ENCODE data around the gene PARP4.
"Not testable (repeated sequence)": the region's sequence is repeated elsewhere in the genome, so short reads cannot be mapped to it uniquely, and the experiment has no call there.

The PARP4 gene

GRCh38 chr13:24443366-24443765 lies 69.2 kb downstream of the PARP4 start:
- no peaks in the 10 kb centered on the region for H3K9me3 Mint-ChIP-seq (ENCODE audit: low read depth)
- H3K27ac Mint-ChIP-seq = no peak overlapping the region
- no peaks in the 10 kb centered on the region for H3K4me1 Mint-ChIP-seq (ENCODE audit: low read depth)
- no peaks in the 10 kb centered on the region for H3K27me3 Mint-ChIP-seq
- H3K36me3 Mint-ChIP-seq = peaks cover 26% of the 10 kb centered on the region
- H3K4me3 Mint-ChIP-seq = no peak overlapping the region

- not testable (repeated sequence) for H3K9me3 Mint-ChIP-seq (ENCODE audit: low read depth); H3K4me3 Mint-ChIP-seq; H3K27ac Mint-ChIP-seq; H3K4me1 Mint-ChIP-seq (ENCODE audit: low read depth); H3K27me3 Mint-ChIP-seq
- peaks cover 16% of the 10 kb centered on the region for H3K36me3 Mint-ChIP-seq
Measured at GRCh38 chr13:24426045-24426444, 86.5 kb downstream of the PARP4 start.

- not testable (repeated sequence) for H3K4me1 Mint-ChIP-seq (ENCODE audit: low read depth); H3K4me3 Mint-ChIP-seq; H3K9me3 Mint-ChIP-seq (ENCODE audit: low read depth); H3K27me3 Mint-ChIP-seq; H3K27ac Mint-ChIP-seq
- peaks cover 17% of the 10 kb centered on the region for H3K36me3 Mint-ChIP-seq
Measured at GRCh38 chr13:24419668-24420067, 92.9 kb downstream of the PARP4 start.

GRCh38 chr13:24407844-24408243 lies 104.7 kb downstream of the PARP4 start:
- Mint-ChIP-seq H3K27ac (no peak overlapping the region), H3K4me1 (ENCODE audit: low read depth) (no peaks in the 10 kb centered on the region), H3K27me3 (no peaks in the 10 kb centered on the region), H3K36me3 (no peaks in the 10 kb centered on the region), H3K9me3 (ENCODE audit: low read depth) (no peaks in the 10 kb centered on the region), H3K4me3 (no peak overlapping the region)

DNA sequence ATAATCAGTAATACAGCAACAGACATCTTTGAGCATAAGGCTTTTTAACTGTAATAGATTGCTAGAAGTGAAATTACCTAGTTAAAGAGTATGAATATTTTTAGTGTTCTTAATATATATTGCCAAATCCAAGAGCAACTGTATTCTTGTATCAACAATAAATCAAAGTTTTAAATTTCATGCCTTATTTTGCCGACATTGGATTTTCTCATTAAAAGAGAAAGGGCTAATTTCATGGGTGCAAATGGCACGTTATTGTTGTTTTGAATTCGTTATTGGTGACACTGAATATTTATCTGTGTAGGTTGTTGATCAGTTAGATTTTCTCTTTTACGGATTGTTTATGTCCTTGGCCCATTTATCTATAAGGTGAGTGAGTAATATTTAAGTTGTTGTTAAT lies 106.1 kb downstream of the PARP4 start:
- Mint-ChIP-seq H3K4me1 (ENCODE audit: low read depth) (no peaks in the 10 kb centered on the region), H3K27me3 (no peaks in the 10 kb centered on the region), H3K4me3 (no peak overlapping the region), H3K27ac (no peak overlapping the region), H3K36me3 (no peaks in the 10 kb centered on the region), H3K9me3 (ENCODE audit: low read depth) (no peaks in the 10 kb centered on the region)

DNA sequence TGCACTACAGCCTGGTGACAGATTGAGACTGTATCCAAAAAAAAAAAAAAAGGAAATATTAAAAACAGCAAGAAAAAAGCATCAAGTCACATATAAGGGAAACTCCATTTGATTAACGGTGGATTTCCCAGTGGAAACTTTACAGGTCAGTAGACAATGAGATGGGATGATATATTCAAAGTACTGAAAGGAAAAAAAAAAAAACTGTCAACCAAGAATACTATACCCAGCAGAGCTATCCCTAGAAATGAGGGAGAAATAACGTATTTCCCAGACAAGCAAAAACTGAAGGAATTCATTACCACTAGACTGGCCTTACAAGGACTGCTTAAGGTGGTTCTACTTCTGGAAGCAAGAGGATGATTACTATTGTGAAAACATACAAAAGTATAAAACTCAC lies 115.8 kb downstream of the PARP4 start:
- H3K4me3 Mint-ChIP-seq = no peak overlapping the region
- peaks cover 9% of the 10 kb centered on the region for H3K9me3 Mint-ChIP-seq (ENCODE audit: low read depth)
- H3K27me3 Mint-ChIP-seq = no peaks in the 10 kb centered on the region
- no peaks in the 10 kb centered on the region for H3K4me1 Mint-ChIP-seq (ENCODE audit: low read depth)
- peaks cover 4% of the 10 kb centered on the region for H3K36me3 Mint-ChIP-seq
- H3K27ac Mint-ChIP-seq = no peak overlapping the region

DNA sequence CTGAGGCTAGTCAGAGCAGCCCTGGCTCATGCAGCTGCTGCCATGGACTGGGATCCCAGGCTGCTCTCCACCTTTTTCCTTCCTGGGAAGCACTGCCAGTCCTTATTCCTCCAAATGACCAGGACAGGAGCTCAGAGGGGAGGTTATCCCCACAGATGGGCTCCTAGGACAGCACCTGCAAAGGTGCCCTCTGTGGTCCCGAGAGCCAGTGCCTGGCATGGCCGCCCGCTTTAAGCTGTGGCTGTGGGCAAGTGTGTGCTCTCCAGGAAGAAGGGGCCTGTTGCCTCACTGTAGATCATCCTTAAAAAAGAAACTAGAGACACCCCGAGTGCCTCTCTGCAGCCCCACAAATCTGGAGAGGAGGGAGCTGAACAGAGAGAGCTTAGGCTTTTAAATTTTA lies 119.6 kb downstream of the PARP4 start:
- Mint-ChIP-seq H3K4me3 (no peak overlapping the region), H3K27ac (no peak overlapping the region)

DNA sequence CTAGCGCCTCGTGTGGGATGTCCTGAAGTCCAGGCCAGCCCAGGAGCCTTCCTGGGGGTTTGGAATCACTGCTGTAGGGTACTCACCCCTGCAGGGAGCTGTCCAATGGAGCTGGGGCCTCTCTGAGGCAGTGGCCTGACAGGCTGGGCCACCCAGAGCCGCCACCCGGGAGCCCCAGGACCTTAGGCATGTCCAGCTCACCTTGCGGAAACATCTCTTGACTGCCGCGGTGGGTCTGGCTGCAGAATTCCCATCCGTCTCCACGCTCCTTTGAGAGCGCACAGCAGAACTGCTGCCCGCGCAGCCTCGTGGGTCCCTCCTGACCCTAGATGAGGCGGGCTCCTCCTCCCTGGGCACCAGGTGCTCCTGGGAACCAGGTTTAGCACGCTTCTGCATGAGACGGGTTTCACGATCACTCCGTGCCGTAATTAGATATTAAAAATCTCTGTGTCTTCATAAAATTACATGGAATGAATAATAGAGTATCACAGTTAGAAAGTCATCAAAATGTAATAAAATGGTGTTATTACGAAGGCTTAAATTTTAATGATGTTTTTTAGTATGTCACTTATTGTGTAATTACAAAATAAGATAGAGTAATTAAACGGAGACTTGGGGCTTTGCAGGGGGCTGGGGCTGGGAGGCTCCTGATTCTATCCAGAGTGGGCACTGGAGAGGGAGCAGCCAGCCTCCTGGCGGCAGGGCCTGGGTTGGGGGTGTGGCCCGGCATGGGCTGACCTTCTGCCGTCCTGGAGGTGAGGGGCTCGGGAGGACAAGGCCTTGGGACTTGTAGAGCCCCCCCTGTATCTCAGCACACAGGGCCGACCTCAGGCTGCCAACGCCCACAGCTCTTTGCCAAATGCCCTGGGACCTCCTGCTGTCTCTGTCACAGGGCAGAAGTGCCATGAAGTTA lies 120.6 kb downstream of the PARP4 start:
- not testable (repeated sequence) for H3K4me3 Mint-ChIP-seq; H3K4me1 Mint-ChIP-seq (ENCODE audit: low read depth); H3K27ac Mint-ChIP-seq; H3K9me3 Mint-ChIP-seq (ENCODE audit: low read depth); H3K36me3 Mint-ChIP-seq; H3K27me3 Mint-ChIP-seq

More for the DNA sequence above, 119.6 kb downstream of the PARP4 start:
- Mint-ChIP-seq H3K9me3 (ENCODE audit: low read depth) (peaks cover 9% of the 10 kb centered on the region), H3K36me3 (peaks cover 4% of the 10 kb centered on the region), H3K27me3 (no peaks in the 10 kb centered on the region), H3K4me1 (ENCODE audit: low read depth) (no peaks in the 10 kb centered on the region)

DNA sequence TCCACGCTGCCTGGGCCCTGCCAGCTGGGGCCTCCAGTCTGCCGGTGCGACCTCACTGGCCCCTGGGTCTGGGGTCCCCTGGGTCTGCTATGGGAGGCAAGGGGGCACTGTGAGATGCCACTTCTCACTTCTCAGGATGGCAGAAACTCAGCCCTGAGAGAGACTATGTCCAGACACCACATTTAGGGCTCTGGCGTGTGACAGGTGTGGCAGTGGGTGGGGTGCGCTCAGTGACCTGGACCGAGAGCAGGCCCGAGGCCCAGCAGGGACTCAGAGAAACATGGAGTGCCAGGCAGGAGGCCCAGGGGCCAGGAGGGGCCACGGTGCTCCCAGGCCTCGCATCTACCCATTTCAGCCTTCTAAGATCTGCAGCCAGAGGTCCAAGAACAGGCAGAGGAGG lies 121.8 kb downstream of the PARP4 start:
- H3K4me1 Mint-ChIP-seq (ENCODE audit: low read depth); H3K4me3 Mint-ChIP-seq; H3K9me3 Mint-ChIP-seq (ENCODE audit: low read depth); H3K36me3 Mint-ChIP-seq; H3K27me3 Mint-ChIP-seq; H3K27ac Mint-ChIP-seq: not testable (repeated sequence)

- no peak overlapping the region for H3K27ac Mint-ChIP-seq
- no peaks in the 10 kb centered on the region for H3K36me3 Mint-ChIP-seq
- no peak overlapping the region for H3K4me3 Mint-ChIP-seq
- no peaks in the 10 kb centered on the region for H3K27me3 Mint-ChIP-seq
- H3K9me3 Mint-ChIP-seq (ENCODE audit: low read depth) = no peaks in the 10 kb centered on the region
- no peaks in the 10 kb centered on the region for H3K4me1 Mint-ChIP-seq (ENCODE audit: low read depth)
Measured at GRCh38 chr13:24389506-24389905, 123.1 kb downstream of the PARP4 start.

GRCh38 chr13:24388743-24389142 lies 123.8 kb downstream of the PARP4 start:
- H3K27ac Mint-ChIP-seq; H3K4me1 Mint-ChIP-seq (ENCODE audit: low read depth); H3K36me3 Mint-ChIP-seq; H3K27me3 Mint-ChIP-seq; H3K9me3 Mint-ChIP-seq (ENCODE audit: low read depth); H3K4me3 Mint-ChIP-seq: not testable (repeated sequence)

GRCh38 chr13:24386816-24387708 lies 125.5 kb downstream of the PARP4 start:
- H3K36me3 Mint-ChIP-seq = no peaks in the 10 kb centered on the region
- no peaks in the 10 kb centered on the region for H3K9me3 Mint-ChIP-seq (ENCODE audit: low read depth)
- H3K27ac Mint-ChIP-seq = no peak overlapping the region
- H3K4me1 Mint-ChIP-seq (ENCODE audit: low read depth) = no peaks in the 10 kb centered on the region
- H3K4me3 Mint-ChIP-seq = no peak overlapping the region
- H3K27me3 Mint-ChIP-seq = no peaks in the 10 kb centered on the region

DNA sequence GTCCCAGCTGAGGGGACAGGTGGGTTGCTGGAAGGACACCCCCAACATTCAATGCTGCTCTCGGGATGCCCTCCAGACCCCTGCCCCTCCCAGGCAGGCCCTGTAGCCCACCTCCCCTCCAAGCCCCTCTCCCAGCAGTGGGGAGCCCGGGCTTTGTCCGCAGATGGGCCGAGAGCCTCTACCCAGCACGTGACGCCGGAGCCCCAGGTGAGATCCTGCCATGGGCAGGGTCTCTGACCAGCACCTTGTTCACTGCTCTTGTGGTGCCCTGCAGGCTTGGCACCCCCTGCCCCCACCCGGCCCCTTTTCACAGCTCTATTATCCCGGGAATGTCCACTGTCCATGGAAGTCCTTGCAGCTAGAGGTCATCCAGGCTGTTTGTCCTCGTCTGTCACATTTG lies 126.7 kb downstream of the PARP4 start:
- Mint-ChIP-seq H3K27ac (no peak overlapping the region), H3K4me3 (no peak overlapping the region), H3K4me1 (ENCODE audit: low read depth) (no peaks in the 10 kb centered on the region), H3K36me3 (no peaks in the 10 kb centered on the region), H3K9me3 (ENCODE audit: low read depth) (no peaks in the 10 kb centered on the region), H3K27me3 (no peaks in the 10 kb centered on the region)

DNA sequence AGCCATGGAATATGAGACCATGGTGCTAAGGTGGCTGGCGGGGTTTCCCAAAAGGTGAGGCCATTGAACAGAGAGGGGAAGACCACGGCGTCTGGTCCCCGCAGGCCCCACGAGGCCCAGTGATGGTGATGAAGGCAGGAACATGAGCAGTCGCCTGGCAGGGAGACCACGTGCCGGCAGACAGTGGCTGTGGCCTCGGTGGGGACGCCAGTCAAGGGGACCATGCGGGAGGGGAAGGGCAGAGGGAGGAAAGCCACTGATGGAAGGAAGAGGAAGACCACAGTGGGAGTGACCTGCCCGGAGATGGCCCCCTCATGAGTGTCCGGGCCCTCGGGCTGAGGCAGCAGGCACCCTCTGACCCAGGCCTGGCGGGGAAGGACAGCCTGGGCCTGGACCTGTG lies 127.6 kb downstream of the PARP4 start:
- H3K27ac Mint-ChIP-seq; H3K27me3 Mint-ChIP-seq; H3K36me3 Mint-ChIP-seq; H3K4me3 Mint-ChIP-seq; H3K9me3 Mint-ChIP-seq (ENCODE audit: low read depth); H3K4me1 Mint-ChIP-seq (ENCODE audit: low read depth): not testable (repeated sequence)

DNA sequence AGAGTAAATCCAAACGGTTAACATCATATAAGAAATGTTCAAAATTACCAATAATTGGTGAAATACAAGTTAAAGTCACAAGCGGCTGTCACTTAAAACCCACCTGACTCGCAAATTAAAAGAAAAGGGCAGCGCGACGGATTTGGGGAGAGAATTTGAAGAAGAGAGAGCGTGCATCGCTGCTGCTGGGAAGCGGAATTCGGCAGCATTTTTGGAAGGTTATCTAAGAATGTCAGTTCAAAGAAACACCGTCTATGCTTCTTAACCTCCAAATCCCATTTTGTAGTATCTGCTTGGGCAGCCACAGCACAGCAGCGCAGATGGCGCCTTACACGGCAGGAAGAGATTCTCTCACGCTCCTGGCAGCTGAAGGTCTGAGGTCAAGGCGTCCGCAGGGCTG lies 128.5 kb downstream of the PARP4 start:
- not testable (repeated sequence) for H3K9me3 Mint-ChIP-seq (ENCODE audit: low read depth); H3K4me1 Mint-ChIP-seq (ENCODE audit: low read depth); H3K36me3 Mint-ChIP-seq; H3K27ac Mint-ChIP-seq; H3K4me3 Mint-ChIP-seq; H3K27me3 Mint-ChIP-seq

Measured in activated naive CD8-positive, alpha-beta T cell (primary cell).